ENCODE measurements around the gene RBMS3.

Gene RBMS3

DNA sequence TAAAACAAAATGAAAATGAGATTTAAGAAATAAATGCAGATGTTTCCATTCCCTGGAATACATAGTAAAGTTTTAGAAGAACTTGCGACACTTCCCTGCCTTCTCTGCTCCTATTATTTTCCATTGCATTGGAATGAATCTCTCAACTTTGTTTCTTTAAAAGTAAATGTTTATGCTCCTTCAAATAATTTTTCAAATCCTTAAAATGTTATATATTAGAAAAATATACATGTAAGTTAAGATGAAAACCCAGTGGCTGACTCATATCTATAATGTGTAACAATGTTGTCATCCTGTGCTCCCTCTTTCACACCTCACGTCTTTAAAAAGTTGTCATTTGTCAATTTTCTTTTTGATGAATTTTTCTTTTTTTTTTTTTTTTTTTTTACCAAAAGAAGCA is 3.6 kb downstream of the RBMS3 start:
- Histone ChIP-seq H3K27ac (no peak overlapping the region), H3K9me3 (no peaks in the 10 kb centered on the region), H3K36me3 (no peaks in the 10 kb centered on the region), H3K4me3 (no peak overlapping the region), H3K9ac (no peak overlapping the region), H3K27me3 (no peaks in the 10 kb centered on the region), H4K20me1 (no peaks in the 10 kb centered on the region), H3K4me2 (no peak overlapping the region), H3K4me1 (peaks cover 46% of the 10 kb centered on the region)
- no peak for TF ChIP-seq Cebpa-rat (IDR thresholded peaks at IDR 0.05)

DNA sequence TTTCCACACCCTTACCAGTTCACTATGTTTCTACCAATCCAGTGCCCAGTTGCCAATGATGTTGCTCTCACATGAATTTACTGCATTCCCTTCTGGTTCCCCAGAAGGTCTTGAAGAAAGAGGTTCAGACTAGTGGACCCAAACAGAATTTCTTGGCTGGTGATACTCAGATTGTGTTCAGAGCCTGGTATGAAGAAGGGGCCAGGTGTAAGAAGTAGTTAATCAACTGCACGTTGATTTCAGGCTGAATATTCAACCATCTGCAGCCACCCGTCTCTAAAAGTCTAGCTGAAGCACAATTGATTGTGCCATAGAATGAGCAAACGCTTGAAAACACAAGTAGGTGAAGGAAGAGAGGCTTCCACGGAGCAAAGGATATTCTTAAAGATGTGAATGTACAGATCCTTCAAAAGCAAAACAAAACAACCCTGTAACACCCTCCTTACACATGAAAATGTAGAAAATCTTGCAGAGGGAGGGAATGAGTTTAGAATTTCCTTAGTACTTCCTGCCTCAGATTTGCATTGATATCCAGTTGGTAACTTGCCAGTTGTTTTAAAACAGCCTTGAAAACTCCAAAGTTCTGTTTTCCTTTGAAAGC is 4.7 kb downstream of the RBMS3 start:
- H4K20me1 ChIP-seq, result no peaks in the 10 kb centered on the region
- peaks cover 35% of the 10 kb centered on the region for H3K4me1 ChIP-seq
- no peaks in the 10 kb centered on the region for H3K9me3 ChIP-seq
- no peaks in the 10 kb centered on the region for H3K27me3 ChIP-seq
- TF ChIP-seq Cebpa-rat (IDR thresholded peaks at IDR 0.05), result no peak
- no peak overlapping the region for H3K27ac ChIP-seq
- H3K4me3 ChIP-seq, result no peak overlapping the region
- H3K36me3 ChIP-seq, result no peaks in the 10 kb centered on the region
- H3K4me2 ChIP-seq, result peak overlapping the region; percentile 12; the same call in 1 of the 2 replicates
- no peak overlapping the region for H3K9ac ChIP-seq

DNA sequence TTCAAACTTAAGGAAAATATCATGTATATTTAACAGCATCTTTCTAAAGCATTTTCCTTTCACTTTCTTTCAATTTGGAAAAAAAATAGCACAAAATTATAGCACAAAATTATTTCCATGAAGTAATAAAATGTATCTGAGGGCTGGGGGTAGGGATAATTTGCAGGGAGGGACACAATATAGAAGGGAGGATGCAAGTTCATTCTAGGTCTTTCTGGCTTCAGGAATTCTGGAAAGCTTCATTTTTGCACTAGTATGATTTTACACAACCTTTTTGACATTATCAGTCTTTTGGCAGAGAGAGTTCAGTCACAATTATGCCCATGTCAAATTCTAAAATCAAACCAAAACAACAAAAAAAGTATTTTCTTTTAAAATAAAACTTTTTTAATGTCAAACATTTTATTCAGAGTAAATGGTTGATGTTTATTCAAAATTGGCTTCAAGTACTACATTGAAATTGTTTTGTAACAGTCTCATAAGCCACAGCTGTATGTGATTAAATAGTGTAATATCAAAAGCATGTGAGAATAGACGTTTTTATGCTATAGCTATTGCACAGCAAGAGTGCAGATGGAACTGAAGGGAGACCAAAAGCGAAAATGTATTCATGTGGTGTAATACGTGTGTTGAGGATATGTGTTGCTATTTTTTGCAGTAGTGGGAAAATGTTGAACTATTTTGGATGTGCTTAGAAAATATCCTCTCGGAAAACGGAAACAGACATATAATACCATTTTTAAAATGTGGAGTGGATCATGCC is 5.8 kb downstream of the RBMS3 start:
- no peak overlapping the region for H3K9ac ChIP-seq
- no peak overlapping the region for H3K27ac ChIP-seq
- H3K27me3 ChIP-seq, result no peaks in the 10 kb centered on the region
- no peak overlapping the region for H3K4me3 ChIP-seq
- H3K36me3 ChIP-seq, result no peaks in the 10 kb centered on the region
- no peaks in the 10 kb centered on the region for H3K9me3 ChIP-seq
- H4K20me1 ChIP-seq, result no peaks in the 10 kb centered on the region
- peaks cover 30% of the 10 kb centered on the region for H3K4me1 ChIP-seq
- no peak overlapping the region for H3K4me2 ChIP-seq
- TF ChIP-seq Cebpa-rat (IDR thresholded peaks at IDR 0.05), result no peak

DNA sequence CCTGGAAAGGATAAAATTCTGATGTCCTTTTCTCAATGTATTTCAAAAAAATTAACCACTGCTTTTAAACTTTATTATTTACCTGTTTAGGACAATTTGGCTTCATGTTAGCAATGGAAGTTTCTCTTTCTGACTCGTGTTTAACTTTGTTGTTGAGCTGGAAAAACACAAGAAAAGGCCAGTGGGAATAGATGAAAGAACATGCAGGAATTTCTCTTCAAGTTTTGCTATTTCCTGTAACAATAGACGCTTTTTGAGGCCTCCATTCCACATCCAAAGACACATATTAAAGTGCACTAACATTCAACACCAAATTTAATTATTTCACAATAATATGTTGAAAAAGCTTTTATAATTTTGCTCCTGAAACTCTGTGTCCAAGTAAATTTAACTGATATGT is 9.7 kb downstream of the RBMS3 start:
- no peaks in the 10 kb centered on the region for H4K20me1 ChIP-seq
- H3K4me1 ChIP-seq, result peaks cover 4% of the 10 kb centered on the region
- no peak overlapping the region for H3K27ac ChIP-seq
- TF ChIP-seq Cebpa-rat (IDR thresholded peaks at IDR 0.05), result no peak
- no peaks in the 10 kb centered on the region for H3K27me3 ChIP-seq
- no peak overlapping the region for H3K4me2 ChIP-seq
- no peak overlapping the region for H3K4me3 ChIP-seq
- no peak overlapping the region for H3K9ac ChIP-seq
- no peaks in the 10 kb centered on the region for H3K9me3 ChIP-seq
- no peaks in the 10 kb centered on the region for H3K36me3 ChIP-seq

DNA sequence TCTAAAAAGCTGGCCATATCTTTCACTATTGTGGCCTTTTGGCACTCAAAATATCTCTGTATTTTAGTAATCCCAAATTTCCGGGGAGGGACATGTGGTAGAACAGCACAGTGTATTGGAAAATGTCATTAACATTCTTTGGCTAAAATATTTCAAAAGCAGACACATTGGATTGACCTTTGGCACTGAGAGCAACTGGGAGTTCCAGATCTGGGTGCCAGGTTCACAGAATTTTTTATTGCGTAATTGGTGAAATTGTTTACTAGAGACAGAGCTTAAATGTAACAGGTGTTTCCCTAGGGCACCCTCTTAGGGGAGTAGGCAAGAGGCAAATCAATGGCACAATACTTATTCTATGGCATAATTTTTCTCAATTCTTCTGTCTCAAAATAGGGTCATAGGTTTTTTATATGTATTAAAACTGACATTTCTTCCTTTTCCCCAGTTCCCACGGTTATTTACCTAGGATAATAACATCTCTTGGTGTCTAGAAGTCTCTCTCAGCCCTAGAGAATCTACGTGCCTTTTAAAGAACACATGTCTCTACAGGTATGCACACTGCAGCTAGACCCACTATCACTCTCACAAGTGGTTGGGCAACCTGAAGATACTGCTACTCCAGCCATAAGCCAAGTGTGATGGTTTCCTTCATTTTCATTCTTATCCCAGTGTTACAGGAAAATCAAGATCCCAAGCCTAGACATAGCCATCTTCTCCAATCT is 10.6 kb downstream of the RBMS3 start:
- Histone ChIP-seq H3K4me3 (no peak overlapping the region), H3K9me3 (no peaks in the 10 kb centered on the region), H3K4me1 (no peaks in the 10 kb centered on the region), H3K9ac (no peak overlapping the region), H3K4me2 (no peak overlapping the region), H4K20me1 (no peaks in the 10 kb centered on the region), H3K36me3 (no peaks in the 10 kb centered on the region), H3K27ac (no peak overlapping the region), H3K27me3 (no peaks in the 10 kb centered on the region)
- peak; percentile 55; the same call in 1 of the 2 replicates for TF ChIP-seq Cebpa-rat (IDR thresholded peaks at IDR 0.05)

DNA sequence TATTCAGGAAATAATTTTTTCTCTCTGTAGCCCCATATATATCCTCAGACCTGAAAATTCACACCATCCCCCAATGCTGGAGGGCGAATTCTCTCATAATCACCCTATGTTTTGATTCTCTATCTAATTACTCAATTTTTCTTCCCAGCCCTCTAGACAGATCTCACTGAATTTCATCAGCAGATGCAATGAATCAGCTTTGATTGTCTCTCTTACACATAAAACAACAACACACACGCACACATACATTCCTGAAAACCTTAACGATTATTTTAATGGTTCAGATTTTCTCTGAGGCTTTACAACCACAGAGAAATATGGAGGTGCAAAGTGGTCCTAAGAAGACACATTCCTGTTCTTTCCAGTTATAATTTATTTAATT is 11.1 kb downstream of the RBMS3 start:
- Histone ChIP-seq H3K9me3 (no peaks in the 10 kb centered on the region), H3K36me3 (no peaks in the 10 kb centered on the region), H3K27me3 (no peaks in the 10 kb centered on the region), H3K4me1 (no peaks in the 10 kb centered on the region), H3K4me2 (no peak overlapping the region), H3K27ac (no peak overlapping the region), H3K9ac (no peak overlapping the region), H3K4me3 (no peak overlapping the region), H4K20me1 (no peaks in the 10 kb centered on the region)
- TF ChIP-seq Cebpa-rat (IDR thresholded peaks at IDR 0.05), result no peak

DNA sequence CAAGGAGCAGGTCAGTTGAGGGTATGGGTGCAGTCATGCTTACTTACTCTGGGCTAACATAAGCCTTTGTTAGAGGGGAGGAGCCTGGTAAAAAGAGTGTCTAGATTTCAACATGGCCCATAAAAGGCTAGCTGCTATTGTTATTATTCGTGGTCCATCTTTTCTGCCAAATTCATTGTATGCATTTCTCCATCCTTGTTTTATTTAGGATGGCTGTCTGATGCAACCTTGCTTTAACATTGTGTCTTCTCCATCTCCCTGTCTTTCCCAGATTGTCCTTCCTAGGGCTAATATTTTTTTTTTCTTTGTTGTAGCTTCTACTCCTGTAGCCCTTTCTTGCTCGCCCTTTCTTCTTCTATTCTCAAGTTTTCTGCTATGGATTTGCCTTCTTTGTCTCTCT is 12.6 kb downstream of the RBMS3 start:
- Histone ChIP-seq H3K27me3 (no peaks in the 10 kb centered on the region), H3K9me3 (no peaks in the 10 kb centered on the region), H4K20me1 (no peaks in the 10 kb centered on the region), H3K4me1 (no peaks in the 10 kb centered on the region), H3K27ac (no peak overlapping the region), H3K4me2 (no peak overlapping the region), H3K4me3 (no peak overlapping the region), H3K36me3 (no peaks in the 10 kb centered on the region), H3K9ac (no peak overlapping the region)
- TF ChIP-seq Cebpa-rat (IDR thresholded peaks at IDR 0.05), result no peak

DNA sequence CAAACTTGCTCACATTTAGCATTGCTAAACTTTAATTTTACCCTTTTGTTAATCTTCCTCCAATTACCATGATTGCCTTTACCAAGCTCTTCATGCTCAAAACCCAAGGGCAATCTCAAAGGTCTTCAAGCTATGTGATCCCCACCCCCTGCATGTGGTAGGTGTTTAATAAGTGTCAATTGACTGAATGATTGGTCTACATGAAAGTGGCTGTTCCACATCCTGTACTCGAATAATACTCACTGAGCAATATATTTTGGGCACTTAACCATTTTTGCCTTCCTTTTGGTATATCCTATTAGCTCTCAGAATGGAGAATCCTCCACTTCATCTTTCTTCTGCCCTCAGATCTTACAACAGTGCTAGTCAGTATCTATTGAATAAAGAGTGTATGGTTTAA is 17.1 kb downstream of the RBMS3 start:
- peaks cover 11% of the 10 kb centered on the region for H3K4me1 ChIP-seq
- H3K27me3 ChIP-seq, result no peaks in the 10 kb centered on the region
- H3K9me3 ChIP-seq, result no peaks in the 10 kb centered on the region
- no peak overlapping the region for H3K4me2 ChIP-seq
- H3K36me3 ChIP-seq, result no peaks in the 10 kb centered on the region
- no peak overlapping the region for H3K4me3 ChIP-seq
- H3K9ac ChIP-seq, result no peak overlapping the region
- H4K20me1 ChIP-seq, result no peaks in the 10 kb centered on the region
- TF ChIP-seq Cebpa-rat (IDR thresholded peaks at IDR 0.05), result no peak
- H3K27ac ChIP-seq, result no peak overlapping the region

DNA sequence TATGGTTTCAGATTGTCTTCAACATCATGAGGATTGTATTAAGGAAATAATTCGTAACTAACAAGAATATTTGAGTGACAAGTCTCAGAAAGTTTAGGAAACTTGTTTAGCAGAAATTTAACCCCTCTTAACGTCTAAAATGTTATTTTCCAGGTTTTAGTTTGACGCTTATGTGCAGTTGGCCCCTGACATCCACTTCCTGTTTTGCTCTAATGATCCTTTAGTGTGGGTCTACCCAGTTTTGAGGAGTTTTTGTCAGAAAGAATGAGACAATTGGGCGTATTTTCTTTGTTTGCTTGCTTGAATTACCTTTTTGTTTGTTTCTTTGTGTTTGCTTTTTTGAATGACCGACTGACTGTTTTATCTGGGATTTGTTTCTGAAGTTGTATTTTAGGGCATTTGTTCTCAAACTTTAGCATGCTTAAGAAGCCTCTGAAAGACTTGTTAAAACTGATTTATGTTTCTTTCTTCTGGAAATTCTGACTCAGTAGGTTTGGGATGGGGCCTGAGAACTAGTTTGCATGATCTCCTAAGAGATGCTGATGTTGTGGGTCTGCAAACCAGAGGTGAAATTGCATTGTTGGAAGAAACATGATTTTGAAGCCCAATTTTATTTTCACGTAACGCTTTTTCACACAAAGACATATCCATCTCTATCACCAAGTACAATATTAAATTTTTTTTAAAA is 20.6 kb downstream of the RBMS3 start:
- Histone ChIP-seq H3K4me1 (peaks cover 11% of the 10 kb centered on the region), H3K4me2 (peak overlapping the region; percentile 30), H3K36me3 (no peaks in the 10 kb centered on the region), H3K9me3 (peaks cover 4% of the 10 kb centered on the region; the same call in 1 of the 2 replicates), H3K9ac (no peak overlapping the region), H3K4me3 (no peak overlapping the region), H3K27ac (no peak overlapping the region), H3K27me3 (no peaks in the 10 kb centered on the region), H4K20me1 (no peaks in the 10 kb centered on the region)
- no peak for TF ChIP-seq Cebpa-rat (IDR thresholded peaks at IDR 0.05)

Measured in BLaER1 (cell line).